OCI-M1 (cell line): Measurements from ENCODE around the gene CLCN5.
A peak's percentile ranks its signal among the peaks of the same experiment; 100 is the strongest.

ENCODE experiments used
- DNase-seq: peaks from one replicate; lab custom pipeline; 2025; lab: John Stamatoyannopoulos, UW

The CLCN5 gene

DNA sequence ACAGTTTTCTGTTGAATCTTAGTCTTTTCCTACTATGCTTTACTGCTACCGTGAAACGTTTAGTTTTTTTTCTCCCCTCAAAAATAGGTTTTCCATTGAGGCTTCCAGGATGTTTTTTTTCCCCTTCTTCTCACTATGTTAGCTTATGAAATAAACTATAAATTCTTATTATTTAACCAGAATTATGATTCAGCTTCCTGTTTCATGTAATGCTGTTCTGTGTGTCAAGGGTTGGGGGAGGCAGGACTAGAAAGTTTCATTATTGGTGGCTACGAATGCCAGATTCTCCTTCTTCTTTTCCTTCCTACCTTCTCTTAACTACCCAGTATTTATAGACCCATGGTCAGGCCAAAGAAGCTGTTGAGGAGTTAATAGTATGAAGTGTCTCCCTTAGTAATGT is 11.8 kb downstream of the CLCN5 start:
- DNase-seq: no peak

GRCh38 chrX:49934729-49935128 is 12.3 kb downstream of the CLCN5 start:
- no peak for DNase-seq

DNA sequence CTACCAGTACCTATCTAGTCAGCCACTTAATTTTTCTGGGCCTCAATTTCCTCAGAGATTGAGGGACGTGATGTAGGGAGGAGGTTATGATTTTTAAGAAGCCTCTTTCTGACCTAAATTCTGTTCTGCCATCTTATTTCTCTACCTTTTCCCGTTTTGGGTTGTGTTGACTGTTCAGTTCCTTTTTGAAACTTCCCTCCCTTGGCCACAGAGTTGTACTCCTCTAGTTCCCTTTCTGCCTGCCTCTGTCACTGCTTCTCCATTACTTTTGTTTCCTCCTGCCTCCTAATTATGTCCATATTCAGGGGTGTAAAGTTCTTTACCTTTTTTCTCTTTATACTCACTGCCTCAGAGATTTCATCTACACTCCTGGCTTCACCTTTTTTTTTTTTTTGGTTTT is 25.4 kb downstream of the CLCN5 start:
- DNase-seq: no peak

DNA sequence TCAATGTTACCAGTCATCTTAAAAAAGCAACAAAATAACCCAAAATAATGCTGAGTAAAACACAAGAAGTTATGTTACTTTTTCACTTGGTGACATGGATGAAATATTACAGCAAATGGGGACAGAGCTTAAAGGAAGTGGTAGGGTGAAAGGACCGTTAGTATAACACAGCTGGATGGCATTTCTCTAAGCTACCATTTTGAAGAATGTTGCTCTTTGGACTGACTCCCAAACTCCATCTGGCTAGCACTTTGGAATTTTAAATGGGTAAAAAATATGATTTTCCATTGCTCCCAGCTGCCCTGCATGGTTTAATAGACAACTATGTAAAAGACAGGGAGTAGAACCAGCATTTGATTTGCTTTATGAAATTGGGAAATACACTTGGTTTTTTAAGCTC is 27.6 kb downstream of the CLCN5 start:
- no peak for DNase-seq

DNA sequence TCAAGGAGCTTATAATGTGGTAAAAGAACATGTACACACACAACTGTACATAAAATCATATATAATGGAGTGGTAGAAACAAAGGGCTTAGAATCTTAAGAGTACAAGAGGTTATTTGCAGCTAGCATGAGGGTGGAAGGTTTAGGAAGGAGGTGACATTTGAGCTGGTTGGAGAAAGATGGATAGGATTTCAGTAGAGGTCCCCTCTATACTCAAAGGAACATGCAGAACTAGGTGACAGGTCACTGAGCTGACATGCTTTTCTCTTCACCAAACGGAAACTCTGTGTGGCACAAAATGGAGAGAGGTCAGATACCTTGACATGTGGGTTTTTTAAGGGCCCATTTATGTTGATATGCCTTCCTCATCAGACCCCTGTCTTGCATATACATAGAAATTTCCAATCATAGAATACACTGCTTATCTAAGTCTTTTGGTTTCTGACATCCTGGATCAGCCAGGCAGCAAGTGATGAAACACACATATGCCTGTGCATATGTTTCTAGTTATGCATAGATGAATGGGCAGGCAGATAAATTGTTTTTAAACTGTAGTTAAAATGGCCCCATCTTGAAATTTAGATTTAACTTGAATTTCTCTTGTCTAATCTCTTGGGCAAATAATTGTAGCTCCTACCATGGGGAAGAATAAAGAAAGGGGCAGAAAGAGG is 29.3 kb downstream of the CLCN5 start:
- DNase-seq: no peak

- no peak for DNase-seq
Measured at GRCh38 chrX:49956313-49956712, 33.9 kb downstream of the CLCN5 start.

DNA sequence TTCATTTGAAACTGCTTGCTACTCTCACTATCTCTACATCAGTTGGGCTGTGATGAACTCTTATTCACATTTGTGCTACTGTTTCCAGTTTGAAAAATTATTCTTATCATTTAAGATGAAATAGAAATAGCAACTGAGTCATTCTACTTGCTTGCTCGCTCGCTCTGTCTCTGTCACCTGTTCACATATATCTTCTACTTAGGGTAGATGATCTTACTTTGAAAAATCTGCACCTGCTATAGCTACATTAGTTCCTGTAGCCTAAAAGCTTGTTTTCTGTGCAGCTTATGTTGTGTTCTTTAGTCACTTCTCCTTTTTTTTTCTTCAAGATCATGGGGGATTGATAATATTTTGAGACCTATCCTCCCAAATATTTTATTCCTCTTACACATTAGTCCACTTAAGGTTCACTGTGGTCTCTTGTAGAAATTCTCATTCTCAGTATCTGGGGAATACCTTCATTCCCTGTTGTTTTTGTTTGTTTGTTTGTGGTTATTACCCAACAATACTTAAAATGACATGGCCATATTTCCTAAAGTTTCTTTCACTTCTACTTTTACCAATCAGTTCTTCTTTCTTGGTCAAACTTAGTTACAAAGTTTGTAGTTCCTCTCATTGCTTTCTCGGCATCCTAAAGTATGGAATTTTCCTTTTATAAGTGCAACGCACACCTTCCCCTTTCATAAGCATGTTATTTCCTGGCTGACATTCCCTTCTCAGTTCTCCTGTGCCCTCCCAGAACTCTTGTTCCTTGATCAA is 36.5 kb downstream of the CLCN5 start:
- DNase-seq: peak; percentile 27

DNA sequence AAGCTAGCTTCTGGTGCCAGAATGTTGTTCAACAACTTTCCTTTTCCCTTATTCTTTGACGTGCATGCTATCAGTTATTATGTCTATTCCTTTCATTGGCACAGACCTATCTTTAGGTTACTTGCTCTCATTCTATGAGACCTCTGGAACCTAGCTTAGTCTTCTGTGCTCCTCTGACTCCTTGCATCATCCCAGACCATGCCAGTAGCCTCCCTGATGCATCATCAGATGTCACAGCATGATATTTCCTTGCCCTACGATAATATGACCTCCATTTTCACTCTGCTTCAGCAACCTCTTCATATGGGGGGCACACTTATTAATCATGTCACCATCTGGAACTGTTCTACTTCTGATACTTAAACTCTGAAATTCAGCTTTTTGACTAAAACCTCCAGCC is 37.2 kb downstream of the CLCN5 start:
- no peak for DNase-seq

DNA sequence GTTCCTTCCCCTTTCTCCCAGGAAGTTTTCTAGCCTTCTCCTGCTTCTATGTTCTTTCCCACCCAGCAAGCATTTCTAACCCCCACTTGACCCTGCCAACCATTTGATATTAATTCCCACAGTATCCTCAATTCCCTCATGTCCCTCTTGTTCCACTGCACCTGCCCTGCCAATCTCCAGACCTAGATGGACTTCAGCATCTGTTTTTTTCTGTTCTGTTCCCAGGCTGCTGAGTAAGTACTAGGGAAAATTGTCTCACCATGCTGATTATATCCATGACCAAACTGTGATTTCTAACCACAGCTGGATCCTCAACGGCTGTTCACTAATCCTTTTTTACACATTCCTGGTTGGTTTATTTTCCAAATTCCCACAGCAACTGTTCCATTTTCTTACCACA is 37.7 kb downstream of the CLCN5 start:
- DNase-seq: no peak

DNA sequence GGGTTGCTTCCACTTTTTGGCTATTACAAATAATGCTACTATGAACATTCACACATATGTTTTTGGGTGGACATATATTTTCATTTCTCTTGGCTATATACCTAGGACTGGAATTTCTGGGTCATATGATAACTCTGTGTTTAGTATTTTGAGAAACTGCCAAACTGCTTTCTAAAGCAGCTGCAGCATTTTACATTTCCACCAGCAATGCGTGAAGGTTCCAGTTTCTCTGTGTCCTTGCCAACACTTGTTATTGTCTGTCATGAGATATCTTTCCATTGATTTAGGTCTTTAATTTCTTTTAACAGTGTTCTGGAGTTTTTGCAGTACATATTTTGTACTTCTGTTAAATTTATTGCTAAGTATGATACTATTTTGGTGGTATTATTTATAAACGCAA is 48.3 kb downstream of the CLCN5 start:
- DNase-seq: no peak

- no peak for DNase-seq
Measured at GRCh38 chrX:49972328-49972860, 50.0 kb downstream of the CLCN5 start.

GRCh38 chrX:49976682-49977197 is 54.3 kb downstream of the CLCN5 start:
- peak; percentile 65 for DNase-seq

- DNase-seq: no peak
Measured at GRCh38 chrX:49977319-49978090, 55.1 kb downstream of the CLCN5 start.

DNA sequence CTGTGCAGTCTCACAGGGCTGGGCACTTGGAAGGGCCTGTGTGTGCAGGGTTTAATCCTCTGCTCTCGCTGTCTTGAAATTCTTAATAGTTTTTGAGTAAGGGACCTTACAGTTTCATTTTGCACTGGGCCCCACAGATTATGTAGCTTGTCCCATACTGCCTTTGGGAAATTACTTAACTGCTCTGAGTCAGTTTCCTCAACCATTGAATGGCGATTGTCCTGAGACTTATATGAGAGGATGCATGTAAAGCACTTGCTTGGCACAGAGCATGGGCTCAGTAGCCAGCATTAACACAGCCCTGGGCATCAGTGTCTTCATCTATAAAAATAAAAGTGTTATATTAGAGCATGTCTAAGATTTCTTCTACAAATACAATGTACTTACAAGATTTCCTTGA is 55.8 kb downstream of the CLCN5 start:
- no peak for DNase-seq

DNA sequence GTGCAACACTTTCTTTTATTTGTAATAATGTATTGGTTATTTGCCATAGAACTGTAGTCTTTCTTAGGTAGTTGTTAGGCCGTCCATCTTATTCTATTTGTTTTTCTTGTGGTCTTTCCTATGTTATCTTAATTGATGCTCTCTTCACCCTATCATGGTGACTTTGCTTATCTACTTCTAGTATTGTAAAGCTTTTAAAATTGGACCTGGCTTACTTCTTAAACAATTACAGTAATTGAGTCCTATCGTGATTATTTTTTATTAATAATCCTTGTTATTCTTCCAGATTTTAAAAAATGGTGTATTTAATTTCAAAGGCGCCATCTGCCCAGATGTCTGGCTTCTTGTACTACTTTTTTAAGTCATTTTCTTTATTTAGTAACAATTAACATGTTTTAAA is 63.7 kb downstream of the CLCN5 start:
- no peak for DNase-seq

- no peak for DNase-seq
Measured at GRCh38 chrX:49987651-49988050, 65.3 kb downstream of the CLCN5 start.

DNA sequence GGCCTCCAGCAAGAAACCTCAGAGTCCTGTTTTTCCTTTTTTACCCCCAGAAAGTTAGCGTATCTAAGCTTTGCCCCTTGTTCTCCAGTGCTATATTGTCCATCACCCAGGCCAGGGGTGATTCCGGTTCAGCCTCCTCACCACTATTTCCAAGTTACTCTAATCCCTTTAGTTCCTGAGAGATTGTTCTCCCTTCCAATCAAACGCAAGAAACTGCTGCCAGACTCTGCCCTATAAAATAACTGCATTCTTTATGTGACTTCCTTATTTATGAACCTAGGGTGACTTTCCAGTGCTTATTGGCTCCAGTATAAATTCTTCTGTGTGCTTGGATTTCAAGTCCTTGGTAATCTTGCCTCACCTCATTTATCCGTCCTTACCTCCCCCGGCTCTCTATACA is 65.7 kb downstream of the CLCN5 start:
- peak; percentile 59 for DNase-seq

- DNase-seq: no peak
Measured at GRCh38 chrX:49991758-49992157, 69.4 kb downstream of the CLCN5 start.

GRCh38 chrX:49992853-49993252 is 70.5 kb downstream of the CLCN5 start:
- no peak for DNase-seq

- DNase-seq: no peak
Measured at GRCh38 chrX:49993661-49994060, 71.3 kb downstream of the CLCN5 start.

DNA sequence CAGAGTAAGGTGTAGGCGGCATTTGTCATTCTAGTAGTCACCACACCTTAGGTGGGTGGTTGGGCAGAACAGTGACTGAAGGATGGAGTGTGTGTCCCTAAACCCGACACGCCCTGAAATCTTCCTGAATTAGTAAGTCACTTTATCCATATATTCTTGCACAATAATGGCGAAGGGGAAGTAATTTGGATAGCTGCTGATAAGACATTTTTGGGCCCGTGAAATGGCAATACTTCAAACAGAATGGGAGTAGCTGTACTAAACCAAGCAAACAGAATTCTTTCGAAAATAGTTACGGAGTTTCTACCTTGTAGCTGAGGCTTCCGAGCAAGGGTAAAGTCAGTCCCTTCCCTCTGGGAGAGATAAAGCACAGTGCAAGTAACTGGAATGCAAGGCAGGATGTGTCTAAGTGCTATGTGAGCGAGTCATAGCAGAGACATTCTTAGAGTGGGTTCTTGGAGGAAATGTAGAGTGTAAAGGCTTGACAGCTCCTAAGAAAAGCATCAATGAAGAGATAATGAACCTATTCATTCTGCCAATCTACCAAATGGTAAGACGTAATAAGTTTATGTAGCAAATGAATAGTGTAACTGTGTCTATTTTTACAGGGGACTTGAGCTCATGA is 72.8 kb downstream of the CLCN5 start:
- peak; percentile 58 for DNase-seq

DNA sequence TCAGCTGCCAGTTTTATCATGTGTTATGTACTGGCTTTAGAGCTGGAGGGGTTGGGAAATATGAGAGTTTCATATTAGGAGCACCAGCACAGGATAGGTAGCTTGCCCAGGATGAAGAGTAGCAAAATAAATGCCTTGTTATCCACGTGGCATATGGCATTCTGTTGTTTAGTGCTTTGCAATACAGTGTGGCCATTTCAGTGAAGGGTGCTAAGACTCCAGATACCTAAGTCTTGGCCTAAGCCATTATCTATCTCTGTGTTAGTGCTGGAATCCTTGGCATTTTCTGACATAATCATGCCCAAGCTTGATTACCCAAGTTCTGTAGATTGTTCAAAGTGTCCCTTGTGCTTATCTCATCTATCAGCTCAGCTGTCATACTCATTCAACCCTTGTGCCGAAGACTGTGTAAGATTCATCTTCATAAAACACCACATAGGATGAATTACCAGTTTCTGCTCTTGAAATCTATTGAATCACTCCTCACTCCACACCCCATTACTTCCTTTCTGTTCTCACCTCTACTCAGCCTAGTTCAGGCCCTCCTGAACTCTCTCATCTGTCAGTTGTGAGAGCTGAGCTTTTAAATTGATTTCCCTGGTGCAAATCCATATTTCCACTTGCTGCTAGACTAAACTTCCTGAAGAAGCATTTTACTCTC is 73.5 kb downstream of the CLCN5 start:
- no peak for DNase-seq
